ENCODE data around the gene PIMREG.
"Not testable (repeated sequence)": the region's sequence is repeated elsewhere in the genome, so short reads cannot be mapped to it uniquely, and the experiment has no call there.

Gene PIMREG

GRCh38 chr17:6480303-6480675 lies 36.0 kb downstream of the PIMREG start:
- FAIRE-seq, result no peak

GRCh38 chr17:6482105-6482455 lies 37.8 kb downstream of the PIMREG start:
- FAIRE-seq, result no peak

- FAIRE-seq, result not testable (repeated sequence)
Measured at GRCh38 chr17:6482796-6483195, 38.5 kb downstream of the PIMREG start.

- no peak for FAIRE-seq
Measured at GRCh38 chr17:6483507-6483906, 39.3 kb downstream of the PIMREG start.

- FAIRE-seq, result no peak
Measured at GRCh38 chr17:6485646-6486412, 41.6 kb downstream of the PIMREG start.

GRCh38 chr17:6487251-6488007 lies 43.2 kb downstream of the PIMREG start:
- FAIRE-seq, result no peak

- no peak for FAIRE-seq
Measured at GRCh38 chr17:6488008-6488539, 43.8 kb downstream of the PIMREG start.

- FAIRE-seq, result no peak
Measured at GRCh38 chr17:6489016-6489550, 44.8 kb downstream of the PIMREG start.

GRCh38 chr17:6491071-6491700 lies 46.9 kb downstream of the PIMREG start:
- FAIRE-seq, result no peak

GRCh38 chr17:6492892-6493674 lies 48.8 kb downstream of the PIMREG start:
- FAIRE-seq, result no peak

GRCh38 chr17:6494239-6494941 lies 50.1 kb downstream of the PIMREG start:
- no peak for FAIRE-seq

- FAIRE-seq, result no peak
Measured at GRCh38 chr17:6495450-6496115, 51.3 kb downstream of the PIMREG start.

GRCh38 chr17:6496116-6496481 lies 51.8 kb downstream of the PIMREG start:
- FAIRE-seq, result no peak

- no peak for FAIRE-seq
Measured at GRCh38 chr17:6496640-6497441, 52.6 kb downstream of the PIMREG start.

GRCh38 chr17:6497496-6498221 lies 53.4 kb downstream of the PIMREG start:
- FAIRE-seq, result no peak

GRCh38 chr17:6498356-6498755 lies 54.1 kb downstream of the PIMREG start:
- no peak for FAIRE-seq

- FAIRE-seq, result no peak
Measured at GRCh38 chr17:6498901-6499540, 54.8 kb downstream of the PIMREG start.

Data from colon (tissue), 2 donors.